H1 (cell line): ENCODE results near the gene SLC37A3. TPM values are rescaled to one million over a fixed set of nuclear protein-coding genes. Genes with fewer than 3 reads are reported as not detected.
A peak's percentile ranks its signal among the peaks of the same experiment; 100 is the strongest.

Experiments used
- CTCF ChIA-PET: fragments of 300-600 bp; sonication (Branson Sonifier 250); formaldehyde crosslinking; loops from one replicate; lab custom pipeline; 2021; ENCODE audit not compliant: partially characterized antibody; lab: Charles Lee
- POLR2A ChIA-PET: fragments of 300-600 bp; sonication (Branson Sonifier 250); formaldehyde crosslinking; loops from one replicate; lab custom pipeline; 2021; ENCODE audit warnings: inconsistent platforms; ENCODE audit not compliant: partially characterized antibody; lab: Charles Lee
- DNase-seq, 2 experiments: peaks; one replicate each; pipeline versions ENCODE4 v3.0.0 to v3.0.0-alpha.2; 2010 to 2022; ENCODE audit warnings: low spot score in 2 of 2, low read depth in 1 of 2, mixed read lengths in 1 of 2
- FAIRE-seq: peaks from 2 replicates; lab custom pipeline; 2011; peaks lifted over from hg19 to GRCh38; lab: Jason Lieb, UNC
- H2AFZ ChIP-seq: 2 replicates; pipeline ENCODE4 v1.8.1; 2012; ENCODE audit warnings: low read length, inconsistent platforms
- H2AK5ac ChIP-seq: 2 replicates; pipeline ENCODE4 v1.6.1; 2013; ENCODE audit warnings: low read depth, low read length
- H2BK120ac ChIP-seq: replicated peaks from 2 replicates; pipeline ENCODE3; 2013; ENCODE audit warnings: low read depth, low read length, inconsistent platforms
- H2BK12ac ChIP-seq: 2 replicates; pipeline ENCODE4 v1.6.1; 2013; ENCODE audit warnings: low read depth, low read length
- H2BK15ac ChIP-seq: 2 replicates; pipeline ENCODE4 v1.6.1; 2013; ENCODE audit warnings: low read length
- H2BK20ac ChIP-seq: 2 replicates; pipeline ENCODE4 v1.6.1; 2013; ENCODE audit warnings: low read length
- H2BK5ac ChIP-seq: 2 replicates; pipeline ENCODE4 v1.6.1; 2013; ENCODE audit warnings: low read depth, low read length
- H3K14ac ChIP-seq: 2 replicates; pipeline ENCODE4 v1.6.1; 2013; ENCODE audit warnings: inconsistent platforms; ENCODE audit not compliant: insufficient read length
- H3K18ac ChIP-seq: 2 replicates; pipeline ENCODE4 v1.6.1; 2013; ENCODE audit warnings: low read length; ENCODE audit errors: extremely low read depth
- H3K23ac ChIP-seq: 2 replicates; pipeline ENCODE4 v1.6.1; 2013; ENCODE audit warnings: inconsistent platforms; ENCODE audit not compliant: insufficient read length
- H3K23me2 ChIP-seq: 2 replicates; pipeline ENCODE4 v1.6.1; 2013; ENCODE audit warnings: low read depth, low read length
- H3K27ac ChIP-seq: 2 replicates; pipeline ENCODE4 v1.6.1; 2011; ENCODE audit warnings: low read depth, low read length, inconsistent platforms
- H3K27me3 ChIP-seq, 4 experiments: replicated peaks in 1 of 4; 1 replicate in 1 of 4; 2 replicates in 3 of 4; pipeline versions ENCODE4 v1.6.1 to v1.8.1; 2011 to 2013; ENCODE audit warnings: low read length in 3 of 4, mild to moderate bottlenecking in 3 of 4, inconsistent platforms in 2 of 4, mixed read lengths in 2 of 4, moderate library complexity in 1 of 4; ENCODE audit not compliant: control insufficient read depth in 3 of 4, insufficient read depth in 3 of 4; ENCODE audit errors: extremely low read depth in 1 of 4
- H3K36me3 ChIP-seq, 4 experiments: 2 replicates each; pipeline versions ENCODE4 v1.6.1 to v1.8.1; 2011 to 2013; ENCODE audit warnings: mild to moderate bottlenecking in 4 of 4, low read length in 3 of 4, moderate library complexity in 2 of 4, control low read depth in 1 of 4, inconsistent platforms in 1 of 4; ENCODE audit not compliant: insufficient read depth in 4 of 4, control insufficient read depth in 2 of 4
- H3K4ac ChIP-seq: replicated peaks from 2 replicates; pipeline ENCODE3; 2013; ENCODE audit warnings: low read length, low read depth, mixed read lengths, inconsistent platforms; ENCODE audit not compliant: insufficient read length
- H3K4me1 ChIP-seq, 4 experiments: replicated peaks in 1 of 4; 1 replicate in 1 of 4; 2 replicates in 3 of 4; pipeline versions ENCODE4 v1.6.1 to v1.8.1; 2011 to 2013; ENCODE audit warnings: low read length in 3 of 4, inconsistent platforms in 2 of 4, mixed read lengths in 1 of 4; ENCODE audit not compliant: insufficient read depth in 4 of 4, control insufficient read depth in 3 of 4
- H3K4me2 ChIP-seq, 2 experiments: 2 replicates each; pipeline versions ENCODE4 v1.6.1 to v1.8.1; 2011 to 2013; ENCODE audit warnings: low read depth in 2 of 2, low read length in 2 of 2, control low read depth in 1 of 2, inconsistent platforms in 1 of 2, mild to moderate bottlenecking in 1 of 2; ENCODE audit not compliant: insufficient read depth in 1 of 2
- H3K4me3 ChIP-seq, 4 experiments: fragments of 200-600, 300-600 bp in 1 of 4; sonication (generic), shearing (Covaris generic), sonication (Bioruptor Twin) in 1 of 4; 2 replicates each; pipeline versions ENCODE4 v1.5.1 to v1.8.1; 2011 to 2016; ENCODE audit warnings: low read length in 4 of 4, low read depth in 3 of 4, control low read depth in 2 of 4, inconsistent platforms in 2 of 4, mild to moderate bottlenecking in 2 of 4, mixed read lengths in 1 of 4, moderate library complexity in 1 of 4; ENCODE audit not compliant: insufficient read depth in 2 of 4; ENCODE audit errors: extremely low read depth in 1 of 4
- H3K56ac ChIP-seq: replicated peaks from 2 replicates; pipeline ENCODE3; 2013; ENCODE audit warnings: low read depth, mild to moderate bottlenecking, mixed read lengths, low read length, inconsistent platforms; ENCODE audit not compliant: insufficient read length
- H3K79me1 ChIP-seq: 2 replicates; pipeline ENCODE4 v1.6.1; 2013; ENCODE audit warnings: low read depth, low read length, control low read depth
- H3K79me2 ChIP-seq, 2 experiments: 2 replicates each; pipeline versions ENCODE4 v1.6.1 to v1.8.1; 2012 to 2013; ENCODE audit warnings: low read length in 2 of 2, mild to moderate bottlenecking in 2 of 2, inconsistent platforms in 1 of 2; ENCODE audit not compliant: insufficient read depth in 2 of 2, control insufficient read depth in 1 of 2
- H3K9ac ChIP-seq, 4 experiments: replicated peaks in 1 of 4; 1 replicate in 1 of 4; 2 replicates in 3 of 4; pipeline versions ENCODE4 v1.6.1 to v1.8.1; 2011 to 2013; ENCODE audit warnings: low read depth in 3 of 4, low read length in 3 of 4, control low read depth in 2 of 4, mild to moderate bottlenecking in 2 of 4, moderate library complexity in 2 of 4, inconsistent platforms in 1 of 4; ENCODE audit errors: extremely low read depth in 1 of 4
- H3K9me3 ChIP-seq, 2 experiments: 2 replicates each; pipeline versions ENCODE4 v1.6.1 to v1.8.1; 2012 to 2013; ENCODE audit warnings: mild to moderate bottlenecking in 2 of 2, moderate library complexity in 2 of 2, control low read depth in 1 of 2, inconsistent platforms in 1 of 2, low read depth in 1 of 2, low read length in 1 of 2, mixed read lengths in 1 of 2; ENCODE audit not compliant: insufficient read depth in 2 of 2
- H4K20me1 ChIP-seq, 2 experiments: replicated peaks in 1 of 2; 2 replicates each; pipeline versions ENCODE3 to v1.8.1; 2011 to 2013; ENCODE audit warnings: inconsistent platforms in 2 of 2, low read length in 2 of 2, mild to moderate bottlenecking in 1 of 2; ENCODE audit not compliant: insufficient read depth in 2 of 2, control insufficient read depth in 1 of 2
- H4K5ac ChIP-seq: 2 replicates; pipeline ENCODE4 v1.6.1; 2013; ENCODE audit warnings: low read length, low read depth, mixed read lengths, inconsistent platforms; ENCODE audit not compliant: insufficient read length
- H4K8ac ChIP-seq: 2 replicates; pipeline ENCODE4 v1.8.0; 2013; ENCODE audit warnings: mild to moderate bottlenecking, moderate library complexity, low read length, inconsistent platforms; ENCODE audit not compliant: insufficient read depth; ENCODE audit errors: extremely low read depth
- H4K91ac ChIP-seq: replicated peaks from 2 replicates; pipeline ENCODE3; 2013; ENCODE audit warnings: low read length, mixed read lengths, inconsistent platforms; ENCODE audit not compliant: insufficient read length
- CTCF ChIP-seq, 3 experiments: IDR thresholded peaks; 1 replicate in 2 of 3; 2 replicates in 1 of 3; pipeline versions ENCODE4 v1.5.1 to v1.6.1; 2011; ENCODE audit warnings: low read length in 3 of 3, mild to moderate bottlenecking in 3 of 3, inconsistent platforms in 2 of 3, low read depth in 1 of 3, moderate library complexity in 1 of 3; ENCODE audit not compliant: insufficient read depth in 1 of 3; ENCODE audit errors: control extremely low read depth in 1 of 3
- POLR2AphosphoS5 ChIP-seq: IDR thresholded peaks from 2 replicates; pipeline ENCODE4 v1.6.1; 2011; ENCODE audit warnings: low read depth, low read length
- RAD21 ChIP-seq, 2 experiments: IDR thresholded peaks in 1 of 2; conservative IDR thresholded peaks in 1 of 2; 2 replicates each; pipeline ENCODE4 v1.6.1; 2011; ENCODE audit warnings: low read depth in 2 of 2, low read length in 2 of 2, improper control_type of control experiment in 1 of 2, inconsistent platforms in 1 of 2, mild to moderate bottlenecking in 1 of 2, moderate library complexity in 1 of 2
- WGBS, 2 experiments: shearing (Covaris generic) in 1 of 2; methylation state at CpG; one replicate each; pipeline versions ENCODE4 v1.1.6 to v1.1.7; 2013 to 2015; ENCODE audit warnings: low lambda C conversion rate in 2 of 2, mixed read lengths in 2 of 2, inconsistent platforms in 1 of 2, low coverage in 1 of 2, missing lambda C conversion rate in 1 of 2; ENCODE audit not compliant: insufficient replicate concordance in 2 of 2, insufficient coverage in 1 of 2, insufficient read length in 1 of 2; ENCODE audit errors: extremely low coverage in 1 of 2, missing lambda C conversion rate in 1 of 2; 5-methylcytosine and 5-hydroxymethylcytosine counted together
- polyA plus RNA-seq, 7 experiments: library from polyadenylated mRNA; depleted of rRNA in 3 of 7; stranded (reverse) in 5 of 7; unstranded in 2 of 7; fragments of >200 nt in 5 of 7; fragments of 200-250 nt in 2 of 7; gene quantifications; 1 replicate in 5 of 7; 2 replicates in 1 of 7; 4 replicates in 1 of 7; pipeline versions ENCODE4 v1.2.1 to v1.2.3, GENCODE V29; 2011 to 2013; ENCODE audit warnings: missing spikeins in 2 of 7, mixed read lengths in 2 of 7
- total RNA-seq: library from RNA; stranded (reverse); fragmentation: NEBNext Ultra II Directional; extraction: Animal tissue kit (Norgen Biotek cat#: 25700); gene quantifications from 2 replicates; pipeline ENCODE4 v1.2.1, GENCODE V29; 2021

Gene SLC37A3
- total and polyA plus RNA-seq, 2 of the 8 experiments (the other 6 are each of a cell fraction or from before 2014, with no cell fraction given) = 58.2 to 71.0 TPM

DNA sequence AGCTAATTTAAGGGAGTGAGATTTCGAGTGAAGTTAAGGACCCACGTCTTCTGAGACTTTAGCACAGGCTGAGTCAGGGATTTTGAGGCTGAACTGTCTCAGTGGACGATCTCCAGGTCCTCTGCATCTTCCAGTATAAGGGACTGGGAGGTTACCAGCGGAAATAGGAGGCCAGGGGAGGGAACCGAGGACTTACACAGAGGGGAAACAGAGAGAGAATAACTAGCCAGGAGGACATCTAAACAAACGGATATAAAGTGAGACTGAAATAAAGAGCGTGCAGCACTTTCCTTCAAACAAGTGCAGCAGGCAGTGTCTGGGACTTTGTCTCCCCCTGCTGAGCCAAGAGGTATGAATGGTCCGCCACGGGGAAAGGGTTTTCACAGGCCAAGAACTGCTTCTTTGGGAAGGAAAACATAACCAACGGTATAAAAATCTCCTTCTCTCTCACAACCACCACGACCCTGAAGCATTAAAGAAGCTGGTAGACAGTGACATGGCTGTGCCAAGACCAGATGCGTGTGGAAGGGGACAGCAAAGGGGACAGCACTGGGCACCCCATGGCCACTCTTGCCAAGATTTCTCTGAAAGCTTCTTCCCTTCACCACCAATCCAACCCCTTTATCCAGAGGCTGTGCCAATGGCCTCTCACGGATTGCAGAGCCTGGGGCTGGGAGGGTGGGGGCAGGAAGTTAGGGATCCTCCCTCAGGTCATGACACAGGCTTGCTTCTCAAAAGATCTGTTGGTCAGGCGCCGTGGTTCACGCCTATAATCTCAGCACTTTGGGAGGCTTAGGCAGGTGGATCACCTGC, 72.0 kb downstream of the SLC37A3 start:
- WGBS, 2 experiments = 70% methylated on average over 15 of the region's 16 CpGs; no CpG with 5 or more reads in 1 of the 2 experiments
- Histone ChIP-seq H3K9ac (no peak overlapping the region), H3K79me2 (no peaks in the 10 kb centered on the region), H2BK120ac (no peak overlapping the region), H4K8ac (no peak overlapping the region), H3K36me3 (no peaks in the 10 kb centered on the region), H2AK5ac (no peak overlapping the region), H3K27ac (no peak overlapping the region), H2BK5ac (no peak overlapping the region), H3K23me2 (no peaks in the 10 kb centered on the region), H3K27me3 (no peaks in the 10 kb centered on the region), H3K9me3 (no peaks in the 10 kb centered on the region), H3K56ac (no peak overlapping the region), H4K20me1 (no peaks in the 10 kb centered on the region), H4K91ac (no peak overlapping the region), H3K23ac (no peak overlapping the region), H2BK20ac (no peak overlapping the region), H3K18ac (no peak overlapping the region), H3K4me3 (no peak overlapping the region), H3K4me2 (no peak overlapping the region), H2BK15ac (0 out of 2 replicates have a peak overlapping the region, but pooled peaks have one; percentile 74), H3K14ac (no peak overlapping the region), H3K79me1 (no peaks in the 10 kb centered on the region), H2BK12ac (no peak overlapping the region), H3K4ac (no peak overlapping the region), H2AFZ (no peak overlapping the region), H4K5ac (no peak overlapping the region), H3K4me1 (peaks cover 4 to 12% (median 6%) of the 10 kb centered on the region in 4 experiments; a peak in 6 of 7 replicates)
- peak; percentile 76 to 80 for TF ChIP-seq RAD21 (IDR thresholded peaks at IDR 0.05 in 1 of 2, conservative IDR thresholded peaks at IDR 0.05 in 1 of 2; ENCODE audit: low read depth in 2 of 2, low read length in 2 of 2)
- TF ChIP-seq POLR2AphosphoS5 = no peak
- TF ChIP-seq CTCF (IDR thresholded peaks at IDR 0.05; ENCODE audit: control extremely low read depth in 1 of 3, insufficient read depth in 1 of 3, low read depth in 1 of 3, low read length in 3 of 3) = peak; percentile 45 to 60 (median 49)
- ChIA-PET CTCF (interaction anchor here (0.7 to 2.7 kb wide), 22 partner anchors 10 to 408 kb away, joined by 3 to 12 read pairs (median 4); no protein-coding TSS in a partner anchor), POLR2A (interaction anchor here (1.0 to 1.3 kb wide), 2 partner anchors 17 to 320 kb away, joined by 3 to 4 read pairs; no protein-coding TSS in a partner anchor)
- DNase-seq (peak in 1 of 2 experiments; percentile 59), FAIRE-seq (no peak)
